HG02763 (cell line): ENCODE data around the gene LGI4.

Experiments
- ATAC-seq: cut with Tn5 transposase; IDR thresholded peaks from one replicate; pipeline ENCODE4 v1.9.1; 2021; ENCODE audit warnings: mild to moderate bottlenecking, moderate library complexity; ENCODE audit not compliant: unreplicated experiment

The LGI4 gene

GRCh38 chr19:35134601-35135242 lies at the start of gene LGI4:
TSS of gene LGI4 (minus strand) at chr19:35135059. CDS start at chr19:35134680, 379 bp downstream.
- no peak for ATAC-seq

GRCh38 chr19:35184267-35184666 lies 49.4 kb upstream of the LGI4 start:
- no peak for ATAC-seq

GRCh38 chr19:35181387-35181786 lies 46.5 kb upstream of the LGI4 start:
- ATAC-seq, result no peak

GRCh38 chr19:35179830-35180229 lies 45.0 kb upstream of the LGI4 start:
- ATAC-seq, result no peak

- no peak for ATAC-seq
Measured at GRCh38 chr19:35178701-35179100, 43.8 kb upstream of the LGI4 start.

GRCh38 chr19:35177377-35178274 lies 42.8 kb upstream of the LGI4 start:
- ATAC-seq, result no peak

GRCh38 chr19:35176181-35176570 lies 41.3 kb upstream of the LGI4 start:
- no peak for ATAC-seq

GRCh38 chr19:35174226-35174625 lies 39.4 kb upstream of the LGI4 start:
- ATAC-seq, result no peak

- no peak for ATAC-seq
Measured at GRCh38 chr19:35171730-35172129, 36.9 kb upstream of the LGI4 start.

GRCh38 chr19:35170359-35171061 lies 35.7 kb upstream of the LGI4 start:
- ATAC-seq, result no peak

GRCh38 chr19:35169221-35169995 lies 34.5 kb upstream of the LGI4 start:
- no peak for ATAC-seq

GRCh38 chr19:35168196-35168595 lies 33.3 kb upstream of the LGI4 start:
- ATAC-seq, result no peak

GRCh38 chr19:35167251-35168119 lies 32.6 kb upstream of the LGI4 start:
- no peak for ATAC-seq

- ATAC-seq, result no peak
Measured at GRCh38 chr19:35166100-35167063, 31.5 kb upstream of the LGI4 start.

GRCh38 chr19:35165200-35166058 lies 30.6 kb upstream of the LGI4 start:
- ATAC-seq, result no peak

- no peak for ATAC-seq
Measured at GRCh38 chr19:35164418-35164817, 29.6 kb upstream of the LGI4 start.

GRCh38 chr19:35162471-35163326 lies 27.8 kb upstream of the LGI4 start:
- ATAC-seq, result no peak
